HCT116 (cell line): Measurements from ENCODE around the gene DMXL1. TPM values are rescaled to one million over a fixed set of nuclear protein-coding genes. Genes with fewer than 3 reads are reported as not detected.

Experiments used
- ATAC-seq: fragments of 200-7000 bp; cut with Tn5 transposase; 2 replicates; pipeline ENCODE4 v1.9.1; 2020; ENCODE audit warnings: mild to moderate bottlenecking, moderate library complexity
- BruUV-seq: library from RNA; stranded (reverse); fragments of 400-500 nt; replicated peaks from 2 replicates; lab custom pipeline; 2021; lab: Mats Ljungman, UMichigan
- CTCF ChIA-PET: fragments of 300-600 bp; sonication (Branson Sonifier 250); formaldehyde crosslinking; loops from one replicate; lab custom pipeline; 2021; ENCODE audit warnings: antibody characterized with exemption; lab: Charles Lee
- POLR2A ChIA-PET: fragments of 300-600, 350-600 bp; sonication (Branson Sonifier 250); formaldehyde crosslinking; loops from one replicate; lab custom pipeline; 2021; ENCODE audit warnings: antibody characterized with exemption; lab: Charles Lee
- RAD21 ChIA-PET, 2 experiments: fragments of 300-600 bp; sonication (Branson Sonifier 250); formaldehyde crosslinking; loops; one replicate each; lab custom pipeline; 2023; ENCODE audit warnings: low total read pairs in 2 of 2; ENCODE audit not compliant: uncharacterized antibody in 2 of 2, unreplicated experiment in 2 of 2, low non-redundant PET in 1 of 2; lab: Charles Lee
- DNase-seq: peaks from one replicate; pipeline ENCODE4 v3.0.0-alpha.2; 2010; ENCODE audit warnings: low read depth, low spot score
- H2AFZ ChIP-seq: fragments of 200-600 bp; shearing (Covaris generic), sonication (generic); 2 replicates; pipeline ENCODE4 v1.6.1; 2017; ENCODE audit warnings: low read depth, mixed run types, mixed read lengths, antibody characterized with exemption, low read length; ENCODE audit not compliant: poor library complexity, severe bottlenecking
- H3K27ac ChIP-seq: 2 replicates; pipeline ENCODE4 v1.5.1; 2012; ENCODE audit warnings: low read depth, low read length
- H3K27me3 ChIP-seq: fragments of 200-600 bp; sonication (generic); 2 replicates; pipeline ENCODE4 v1.6.1; 2016; ENCODE audit warnings: mixed run types, low read length, mixed read lengths; ENCODE audit not compliant: insufficient read depth
- H3K36me3 ChIP-seq, 2 experiments: fragments of 200-500 bp in 1 of 2; fragments of 200-600 bp in 1 of 2; sonication (Bioruptor generic) in 1 of 2; sonication (generic) in 1 of 2; 2 replicates each; pipeline versions ENCODE4 v1.5.1 to v1.6.1; 2014 to 2016; ENCODE audit warnings: low read length in 2 of 2, inconsistent platforms in 1 of 2, mixed read lengths in 1 of 2, mixed run types in 1 of 2; ENCODE audit not compliant: insufficient read depth in 2 of 2, control insufficient read depth in 1 of 2
- H3K4me1 ChIP-seq, 2 experiments: fragments of 200-600 bp in 1 of 2; sonication (generic) in 1 of 2; 2 replicates each; pipeline versions ENCODE4 v1.5.1 to v1.6.1; 2012 to 2017; ENCODE audit warnings: low read length in 2 of 2, inconsistent platforms in 1 of 2, mild to moderate bottlenecking in 1 of 2, mixed read lengths in 1 of 2, mixed run types in 1 of 2, moderate library complexity in 1 of 2; ENCODE audit not compliant: insufficient read depth in 2 of 2, control insufficient read depth in 1 of 2
- H3K4me2 ChIP-seq: fragments of 200-600 bp; sonication (generic); 2 replicates; pipeline ENCODE4 v1.6.1; 2017; ENCODE audit warnings: mixed run types, low read length, mixed read lengths
- H3K4me3 ChIP-seq, 2 experiments: fragments of 200-600 bp in 1 of 2; sonication (generic) in 1 of 2; replicated peaks in 1 of 2; 2 replicates each; pipeline ENCODE4 v1.5.1; 2011 to 2016; ENCODE audit warnings: low read length in 2 of 2, control low read depth in 1 of 2, low read depth in 1 of 2, mild to moderate bottlenecking in 1 of 2, mixed read lengths in 1 of 2, mixed run types in 1 of 2
- H3K79me2 ChIP-seq: fragments of 200-600 bp; sonication (generic); 2 replicates; pipeline ENCODE4 v1.6.1; 2017; ENCODE audit warnings: mild to moderate bottlenecking, mixed run types, low read length, moderate library complexity, mixed read lengths; ENCODE audit not compliant: insufficient read depth
- H3K9ac ChIP-seq: fragments of 200-600 bp; sonication (generic); 2 replicates; pipeline ENCODE4 v1.6.1; 2016; ENCODE audit warnings: low read length, mixed read lengths
- H3K9me2 ChIP-seq: fragments of 200-600 bp; sonication (generic), shearing (Covaris generic); 2 replicates; pipeline ENCODE4 v1.6.1; 2017; ENCODE audit warnings: mixed run types, mild to moderate bottlenecking, moderate library complexity; ENCODE audit not compliant: insufficient read depth
- H3K9me3 ChIP-seq, 2 experiments: fragments of 200-500 bp in 1 of 2; fragments of 200-600 bp in 1 of 2; sonication (Bioruptor generic) in 1 of 2; sonication (generic) in 1 of 2; 2 replicates each; pipeline ENCODE4 v1.6.1; 2014 to 2017; ENCODE audit warnings: low read length in 2 of 2, mixed read lengths in 2 of 2, inconsistent platforms in 1 of 2, low read depth in 1 of 2, mild to moderate bottlenecking in 1 of 2, mixed run types in 1 of 2, moderate library complexity in 1 of 2; ENCODE audit not compliant: control insufficient read depth in 1 of 2, insufficient read depth in 1 of 2
- H4K20me1 ChIP-seq: fragments of 200-600 bp; sonication (generic), shearing (Covaris generic); 2 replicates; pipeline ENCODE4 v1.6.1; 2017; ENCODE audit warnings: mixed run types, mild to moderate bottlenecking, moderate library complexity; ENCODE audit not compliant: insufficient read depth
- CBX3 ChIP-seq: IDR thresholded peaks from 2 replicates; pipeline ENCODE4 v1.6.1; 2012; ENCODE audit warnings: low read depth
- EZH2 ChIP-seq: fragments of 200-600 bp; sonication (generic); IDR thresholded peaks from 2 replicates; pipeline ENCODE4 v1.6.1; 2017; ENCODE audit warnings: antibody characterized with exemption, mixed run types
- JUND ChIP-seq: IDR thresholded peaks from 2 replicates; pipeline ENCODE4 v1.6.1; 2012
- POLR2AphosphoS5 ChIP-seq: IDR thresholded peaks from 2 replicates; pipeline ENCODE4 v1.6.1; 2011; ENCODE audit warnings: mild to moderate bottlenecking, low read depth, low read length, moderate library complexity
- REST ChIP-seq: IDR thresholded peaks from 2 replicates; pipeline ENCODE4 v1.6.1; 2012; ENCODE audit warnings: low read depth
- intact Hi-C: fragments of 100-400 bp; cut with micrococcal nuclease; formaldehyde crosslinking; loops from 2 replicates; pipeline ENCODE4 v1.10.0; 2022
- total RNA-seq: library from RNA; stranded (reverse); gene quantifications from one replicate; pipeline ENCODE4 v1.2.1, GENCODE V29; 2021; ENCODE audit not compliant: unreplicated experiment
- TF ChIP-seq, protein P1 (sequence below): IDR thresholded peaks from 2 replicates; pipeline ENCODE4 v1.6.1; 2012
- TF ChIP-seq, protein P2 (sequence below), 3 experiments: fragments of 200-600 bp in 1 of 3; sonication (generic) in 1 of 3; IDR thresholded peaks in 2 of 3; conservative IDR thresholded peaks in 1 of 3; 2 replicates each; pipeline ENCODE4 v1.5.1; 2012 to 2017; ENCODE audit warnings: low read depth in 2 of 3, low read length in 2 of 3, antibody characterized with exemption in 1 of 3, borderline replicate concordance in 1 of 3, control low read depth in 1 of 3, mild to moderate bottlenecking in 1 of 3, mixed read lengths in 1 of 3, mixed run types in 1 of 3, moderate library complexity in 1 of 3; ENCODE audit not compliant: insufficient read depth in 1 of 3

DMXL1 gene
- total RNA-seq, 1 experiment from 2014 or later: 21.1 TPM

- intact Hi-C loops: no loop called here
- Histone ChIP-seq H4K20me1 (no peaks in the 10 kb centered on the region), H3K27ac (no peak overlapping the region), H3K79me2 (no peaks in the 10 kb centered on the region), H3K4me3 (no peak overlapping the region), H3K36me3 (no peaks in the 10 kb centered on the region), H3K9me2 (no peaks in the 10 kb centered on the region), H3K9ac (no peak overlapping the region), H3K9me3 (no peaks in the 10 kb centered on the region), H3K27me3 (no peaks in the 10 kb centered on the region), H3K4me2 (no peak overlapping the region), H2AFZ (no peak overlapping the region), H3K4me1 (no peaks in the 10 kb centered on the region)
- ChIA-PET POLR2A (no interaction called here), RAD21 (no interaction called here), CTCF (interaction anchor here (1.7 kb wide), 1 partner anchor 229 kb away, joined by 4 read pairs; no protein-coding TSS in a partner anchor)
- no TSS peak for BruUV-seq
- DNase-seq: no peak
- TF ChIP-seq, protein P1, sequence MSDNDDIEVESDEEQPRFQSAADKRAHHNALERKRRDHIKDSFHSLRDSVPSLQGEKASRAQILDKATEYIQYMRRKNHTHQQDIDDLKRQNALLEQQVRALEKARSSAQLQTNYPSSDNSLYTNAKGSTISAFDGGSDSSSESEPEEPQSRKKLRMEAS: no peak
- no peak for TF ChIP-seq POLR2AphosphoS5
- no peak for TF ChIP-seq JUND
- no peak for TF ChIP-seq EZH2
- TF ChIP-seq, protein P2, sequence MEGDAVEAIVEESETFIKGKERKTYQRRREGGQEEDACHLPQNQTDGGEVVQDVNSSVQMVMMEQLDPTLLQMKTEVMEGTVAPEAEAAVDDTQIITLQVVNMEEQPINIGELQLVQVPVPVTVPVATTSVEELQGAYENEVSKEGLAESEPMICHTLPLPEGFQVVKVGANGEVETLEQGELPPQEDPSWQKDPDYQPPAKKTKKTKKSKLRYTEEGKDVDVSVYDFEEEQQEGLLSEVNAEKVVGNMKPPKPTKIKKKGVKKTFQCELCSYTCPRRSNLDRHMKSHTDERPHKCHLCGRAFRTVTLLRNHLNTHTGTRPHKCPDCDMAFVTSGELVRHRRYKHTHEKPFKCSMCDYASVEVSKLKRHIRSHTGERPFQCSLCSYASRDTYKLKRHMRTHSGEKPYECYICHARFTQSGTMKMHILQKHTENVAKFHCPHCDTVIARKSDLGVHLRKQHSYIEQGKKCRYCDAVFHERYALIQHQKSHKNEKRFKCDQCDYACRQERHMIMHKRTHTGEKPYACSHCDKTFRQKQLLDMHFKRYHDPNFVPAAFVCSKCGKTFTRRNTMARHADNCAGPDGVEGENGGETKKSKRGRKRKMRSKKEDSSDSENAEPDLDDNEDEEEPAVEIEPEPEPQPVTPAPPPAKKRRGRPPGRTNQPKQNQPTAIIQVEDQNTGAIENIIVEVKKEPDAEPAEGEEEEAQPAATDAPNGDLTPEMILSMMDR (IDR thresholded peaks at IDR 0.05 in 2 of 3, conservative IDR thresholded peaks at IDR 0.05 in 1 of 3; ENCODE audit: borderline replicate concordance in 1 of 3, insufficient read depth in 1 of 3, low read depth in 2 of 3, low read length in 2 of 3): no peak
- no peak for TF ChIP-seq REST
- no peak for TF ChIP-seq CBX3
- ATAC-seq: no peak
Observed at GRCh38 chr5:119217183-119217582, 146.3 kb downstream of the DMXL1 start.
